ENCODE data around the gene ANKRD11. TPM values are rescaled to one million over a fixed set of nuclear protein-coding genes. Genes with fewer than 3 reads are reported as not detected.
A peak's percentile ranks its signal among the peaks of the same experiment; 100 is the strongest.

The ANKRD11 gene
- total RNA-seq: 188 and 209 TPM in 2 replicates
- long read RNA-seq, partial matches to known transcripts: 5 of 27 reads
- long read RNA-seq, other reads (novel, unspliced or antisense): 20 of 27 reads

DNA sequence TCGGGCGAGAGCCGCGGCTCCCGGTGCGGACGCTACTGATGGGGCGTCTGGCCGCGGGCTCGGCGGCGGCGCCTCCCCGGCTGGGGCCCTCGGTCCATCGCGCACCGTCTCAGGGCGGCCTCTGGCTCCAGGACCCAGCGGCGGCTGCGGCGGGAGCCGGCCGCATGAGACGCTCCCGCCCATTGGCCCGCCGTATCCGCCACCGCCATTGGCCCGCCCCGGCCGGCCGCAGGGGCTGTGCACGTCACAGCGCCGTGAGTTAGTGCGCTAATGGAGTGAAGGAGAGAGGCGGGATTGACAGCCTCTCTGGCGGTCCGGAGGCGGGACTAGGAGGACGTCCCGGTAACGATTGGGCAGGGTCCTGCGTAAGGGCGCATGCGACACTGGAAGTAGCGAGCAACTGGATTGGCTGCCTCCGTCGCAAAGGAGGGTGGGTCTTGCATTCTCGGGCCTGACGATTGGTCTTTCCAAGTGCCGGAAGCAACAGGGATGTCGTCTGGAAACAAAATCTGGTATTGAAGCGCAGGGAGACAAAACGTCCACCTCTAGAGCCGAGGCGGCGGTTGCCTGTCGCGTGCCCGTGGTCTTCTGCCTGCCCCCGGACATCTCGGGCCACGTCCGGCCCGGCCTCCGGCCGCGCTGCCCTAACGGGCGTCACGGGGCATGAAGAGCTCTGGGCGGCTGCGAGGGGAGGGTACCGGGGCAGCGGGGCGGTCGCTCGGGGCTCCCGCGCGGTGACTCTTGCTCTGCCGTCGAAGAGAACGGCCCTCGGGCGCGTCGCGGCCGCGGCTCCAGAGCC, at the start of gene ANKRD11:
Gene ANKRD11, minus strand, starts transcription at position 123 of the 799 bp plus-strand sequence. CDS start 173,542 bp downstream, outside the sequence.
- Mint-ChIP-seq H3K36me3 (ENCODE audit: unreplicated experiment) (peaks cover 2% of the 10 kb centered on the region), H3K4me3 (ENCODE audit: unreplicated experiment) (peak within 1 kb of the TSS; percentile 84), H3K9me3 (ENCODE audit: unreplicated experiment) (no peaks in the 10 kb centered on the region), H3K27ac (ENCODE audit: unreplicated experiment) (peak within 1 kb of the TSS; percentile 93), H3K4me1 (ENCODE audit: unreplicated experiment) (peaks cover 48% of the 10 kb centered on the region), H3K27me3 (ENCODE audit: unreplicated experiment) (no peaks in the 10 kb centered on the region)
- peak; percentile 100 for DNase-seq (ENCODE audit: extremely low spot score, unreplicated experiment)
- TF ChIP-seq CTCF (IDR thresholded peaks at IDR 0.05): no peak

- DNase-seq (ENCODE audit: extremely low spot score, unreplicated experiment): no peak
- peaks cover 35% of the 10 kb centered on the region for H3K36me3 Mint-ChIP-seq (ENCODE audit: unreplicated experiment)
Measured at GRCh38 chr16:89538286-89538685, 47.9 kb upstream of the ANKRD11 start.

GRCh38 chr16:89537549-89537925, 47.2 kb upstream of the ANKRD11 start:
- DNase-seq (ENCODE audit: extremely low spot score, unreplicated experiment): no peak
- Mint-ChIP-seq H3K27me3 (ENCODE audit: unreplicated experiment) (no peaks in the 10 kb centered on the region), H3K4me1 (ENCODE audit: unreplicated experiment) (no peaks in the 10 kb centered on the region), H3K36me3 (ENCODE audit: unreplicated experiment) (peaks cover 37% of the 10 kb centered on the region), H3K27ac (ENCODE audit: unreplicated experiment) (no peak overlapping the region), H3K9me3 (ENCODE audit: unreplicated experiment) (no peaks in the 10 kb centered on the region), H3K4me3 (ENCODE audit: unreplicated experiment) (no peak overlapping the region)
- no peak for TF ChIP-seq CTCF (IDR thresholded peaks at IDR 0.05)

More at GRCh38 chr16:89538286-89538685, 47.9 kb upstream of the ANKRD11 start:
- Mint-ChIP-seq H3K27me3 (ENCODE audit: unreplicated experiment) (no peaks in the 10 kb centered on the region), H3K4me1 (ENCODE audit: unreplicated experiment) (no peaks in the 10 kb centered on the region), H3K27ac (ENCODE audit: unreplicated experiment) (no peak overlapping the region), H3K4me3 (ENCODE audit: unreplicated experiment) (no peak overlapping the region), H3K9me3 (ENCODE audit: unreplicated experiment) (no peaks in the 10 kb centered on the region)
- TF ChIP-seq CTCF (IDR thresholded peaks at IDR 0.05): no peak

GRCh38 chr16:89536886-89537548, 46.7 kb upstream of the ANKRD11 start:
- no peak for TF ChIP-seq CTCF (IDR thresholded peaks at IDR 0.05)
- Mint-ChIP-seq H3K9me3 (ENCODE audit: unreplicated experiment) (no peaks in the 10 kb centered on the region), H3K36me3 (ENCODE audit: unreplicated experiment) (peaks cover 37% of the 10 kb centered on the region), H3K27me3 (ENCODE audit: unreplicated experiment) (no peaks in the 10 kb centered on the region), H3K27ac (ENCODE audit: unreplicated experiment) (no peak overlapping the region), H3K4me1 (ENCODE audit: unreplicated experiment) (no peaks in the 10 kb centered on the region), H3K4me3 (ENCODE audit: unreplicated experiment) (no peak overlapping the region)
- no peak for DNase-seq (ENCODE audit: extremely low spot score, unreplicated experiment)

- TF ChIP-seq CTCF (IDR thresholded peaks at IDR 0.05): no peak
- Mint-ChIP-seq H3K27ac (ENCODE audit: unreplicated experiment) (no peak overlapping the region), H3K36me3 (ENCODE audit: unreplicated experiment) (peaks cover 34% of the 10 kb centered on the region), H3K9me3 (ENCODE audit: unreplicated experiment) (no peaks in the 10 kb centered on the region), H3K4me1 (ENCODE audit: unreplicated experiment) (no peaks in the 10 kb centered on the region), H3K27me3 (ENCODE audit: unreplicated experiment) (no peaks in the 10 kb centered on the region), H3K4me3 (ENCODE audit: unreplicated experiment) (no peak overlapping the region)
- no peak for DNase-seq (ENCODE audit: extremely low spot score, unreplicated experiment)
Measured at GRCh38 chr16:89536371-89536770, 46.0 kb upstream of the ANKRD11 start.

Data from osteocyte (in vitro differentiated cells).